H1 (cell line): Measurements from ENCODE around the gene COL2A1. TPM values are rescaled to one million over a fixed set of nuclear protein-coding genes. Genes with fewer than 3 reads are reported as not detected.

Source experiments
- CEBPB ChIP-seq: IDR thresholded peaks from 2 replicates; pipeline ENCODE4 v1.6.1; 2012; ENCODE audit warnings: low read depth, low read length
- CHD7 ChIP-seq: fragments of 300-600 bp; sonication (generic); IDR thresholded peaks from 2 replicates; pipeline ENCODE4 v1.7.1; 2012; ENCODE audit warnings: low read length, moderate library complexity, mild to moderate bottlenecking, inconsistent platforms; ENCODE audit not compliant: insufficient replicate concordance
- CTBP2 ChIP-seq: IDR thresholded peaks from 2 replicates; pipeline ENCODE4 v1.7.0; 2011; ENCODE audit warnings: borderline replicate concordance, mild to moderate bottlenecking, moderate library complexity, mixed read lengths, low read length; ENCODE audit not compliant: insufficient read depth, insufficient read length
- TEAD4 ChIP-seq: IDR thresholded peaks from 2 replicates; pipeline ENCODE4 v1.6.1; 2012; ENCODE audit warnings: low read depth, low read length, inconsistent platforms, mixed read lengths
- polyA plus RNA-seq, 7 experiments: library from polyadenylated mRNA; depleted of rRNA in 3 of 7; stranded (reverse) in 5 of 7; unstranded in 2 of 7; fragments of >200 nt in 5 of 7; fragments of 200-250 nt in 2 of 7; gene quantifications; 1 replicate in 5 of 7; 2 replicates in 1 of 7; 4 replicates in 1 of 7; pipeline versions ENCODE4 v1.2.1 to v1.2.3, GENCODE V29; 2011 to 2013; ENCODE audit warnings: missing spikeins in 2 of 7, mixed read lengths in 2 of 7
- total RNA-seq: library from RNA; stranded (reverse); fragmentation: NEBNext Ultra II Directional; extraction: Animal tissue kit (Norgen Biotek cat#: 25700); gene quantifications from 2 replicates; pipeline ENCODE4 v1.2.1, GENCODE V29; 2021

The COL2A1 gene
- total and polyA plus RNA-seq, 2 of the 8 experiments (the other 6 are each of a cell fraction or from before 2014, with no cell fraction given) = 4.2 to 14.6 TPM

GRCh38 chr12:48034835-48035805, 30.8 kb upstream of the COL2A1 start (continued):
- TF ChIP-seq CHD7 (no peak), CEBPB (no peak), TEAD4 (no peak), CTBP2 (no peak)
